Caki2 (cell line): ENCODE data around the gene APAF1. TPM values are rescaled to one million over a fixed set of nuclear protein-coding genes. Genes with fewer than 3 reads are reported as not detected.
A peak's percentile ranks its signal among the peaks of the same experiment; 100 is the strongest.

Experiments used
- DNase-seq: peaks from one replicate; pipeline ENCODE4 v3.0.0-alpha.2; 2015; ENCODE audit warnings: low read depth
- in situ Hi-C: cut with HindIII; loops from 2 replicates; pipeline ENCODE4 v1.10.0; 2016; ENCODE audit warnings: low sequenced_read_pairs, low pct_unique_long_range_greater_than_20kb, mixed read lengths
- total RNA-seq: library from RNA; depleted of rRNA; stranded (reverse); fragments of >200 nt; shearing (Covaris generic); gene quantifications from 2 replicates; pipeline ENCODE4 v1.2.3, GENCODE V29; 2014; ENCODE audit warnings: low replicate concordance

APAF1 gene
- total RNA-seq, 1 experiment from 2014 or later, result 15.2 TPM

DNA sequence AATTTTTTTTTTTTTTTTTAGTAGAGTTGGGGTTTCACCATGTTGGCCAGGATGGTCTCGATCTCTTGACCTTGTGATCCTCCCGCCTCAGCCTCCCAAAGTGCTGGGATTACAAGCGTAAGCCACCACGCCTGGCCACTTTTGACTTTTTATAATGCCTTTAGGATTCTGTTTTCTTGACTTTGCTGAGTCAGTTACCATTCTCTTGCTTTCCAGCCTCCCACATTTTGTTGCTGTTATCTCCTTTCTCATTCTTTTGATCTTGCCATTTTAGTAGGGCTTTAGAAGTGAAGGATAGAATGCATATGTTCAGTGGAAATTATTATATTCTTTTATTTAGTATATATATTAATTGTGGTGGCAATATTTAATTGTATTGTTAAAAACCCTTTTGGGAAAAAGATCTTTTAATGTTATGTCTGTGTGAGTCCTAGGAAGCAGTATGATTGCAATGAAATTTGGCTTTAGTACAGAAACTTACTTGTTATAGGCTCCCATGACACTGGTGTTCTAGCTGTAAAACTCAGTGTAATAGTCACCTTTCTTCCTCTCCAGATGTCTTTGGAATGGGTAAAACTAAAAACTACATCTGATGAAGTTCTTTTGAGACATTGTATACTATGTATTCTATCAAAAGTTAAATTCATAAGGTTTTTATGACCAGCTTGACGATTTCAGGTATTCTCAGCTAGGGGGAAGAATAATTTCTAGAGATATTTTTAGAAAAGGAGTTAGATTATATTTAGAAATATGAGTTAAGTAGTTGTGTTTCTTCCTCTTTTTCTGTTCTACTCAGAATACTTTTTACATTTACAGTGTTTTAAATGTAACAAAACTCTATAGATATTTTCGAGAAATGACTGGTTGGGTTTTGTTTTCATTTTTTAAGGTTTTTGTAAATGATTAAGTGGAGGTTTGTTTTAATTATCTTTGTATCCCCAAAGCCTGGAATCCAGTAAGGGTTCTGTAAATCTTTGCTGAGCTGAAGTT, 74.7 kb downstream of the APAF1 start:
- in situ Hi-C loops, result no loop called here
- no peak for DNase-seq

DNA sequence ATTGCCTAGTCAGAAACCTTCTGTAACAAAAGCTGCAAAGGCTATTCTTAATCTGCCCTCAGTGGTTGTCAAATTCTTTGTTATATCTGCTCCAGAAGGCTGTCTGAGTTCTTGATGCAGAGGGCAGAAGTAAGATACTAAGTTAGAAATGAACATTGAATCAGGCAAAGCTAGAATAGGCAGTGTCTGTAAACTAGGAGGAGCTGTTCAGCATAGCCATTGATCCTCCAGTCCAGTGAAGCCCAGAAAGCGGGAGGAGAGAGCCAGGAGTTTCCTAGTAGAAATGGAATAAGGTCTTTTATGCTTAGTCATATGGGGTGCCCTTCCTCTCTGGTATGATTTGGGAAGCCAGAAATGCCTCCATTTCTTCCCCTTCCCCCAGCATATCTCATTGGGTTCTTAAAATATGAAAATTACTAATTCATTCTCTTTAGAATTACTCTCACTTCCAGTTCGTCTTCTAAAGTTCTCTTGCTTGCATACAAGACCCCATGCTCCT, 76.2 kb downstream of the APAF1 start:
- DNase-seq, result no peak
- in situ Hi-C loops, result no loop called here

DNA sequence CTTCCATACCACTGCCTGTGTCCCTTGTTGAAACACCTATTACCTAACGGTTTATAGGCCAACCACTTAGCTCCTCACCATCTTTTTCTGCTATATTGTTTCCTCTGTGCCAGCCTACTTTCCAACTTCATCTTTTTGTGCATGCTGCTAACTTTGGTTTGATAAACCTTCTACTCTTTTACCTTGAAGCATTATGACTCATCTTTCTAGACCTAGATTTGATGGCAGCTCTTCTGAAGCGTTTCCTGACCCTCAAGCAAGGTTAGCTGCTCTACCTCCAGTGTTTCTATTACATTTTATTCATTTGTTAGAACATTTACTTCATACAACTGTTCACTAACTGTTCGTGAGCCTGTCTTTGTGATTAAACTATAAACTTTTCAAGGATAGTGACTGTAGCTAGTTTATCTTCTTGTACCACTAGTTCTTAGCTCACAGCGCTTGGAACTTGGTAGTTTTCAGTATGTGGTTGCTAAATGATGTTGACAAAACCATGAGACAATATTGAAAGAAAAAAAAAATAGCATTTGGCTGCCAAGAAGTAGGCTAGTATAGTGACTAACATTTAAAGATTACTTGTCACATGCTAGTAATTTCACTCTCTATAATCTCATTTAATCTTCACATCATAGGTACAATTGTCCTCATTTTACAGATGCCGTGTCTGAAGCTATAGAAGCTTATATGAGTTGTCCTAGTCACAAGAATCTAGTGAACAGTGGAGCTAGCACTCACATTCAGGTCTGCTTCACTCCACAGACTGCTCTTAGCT, 79.5 kb downstream of the APAF1 start:
- DNase-seq, result no peak
- in situ Hi-C loops, result no loop called here

GRCh38 chr12:98725476-98726247, 80.6 kb downstream of the APAF1 start:
- in situ Hi-C loops, result no loop called here
- DNase-seq, result peak; percentile 27

DNA sequence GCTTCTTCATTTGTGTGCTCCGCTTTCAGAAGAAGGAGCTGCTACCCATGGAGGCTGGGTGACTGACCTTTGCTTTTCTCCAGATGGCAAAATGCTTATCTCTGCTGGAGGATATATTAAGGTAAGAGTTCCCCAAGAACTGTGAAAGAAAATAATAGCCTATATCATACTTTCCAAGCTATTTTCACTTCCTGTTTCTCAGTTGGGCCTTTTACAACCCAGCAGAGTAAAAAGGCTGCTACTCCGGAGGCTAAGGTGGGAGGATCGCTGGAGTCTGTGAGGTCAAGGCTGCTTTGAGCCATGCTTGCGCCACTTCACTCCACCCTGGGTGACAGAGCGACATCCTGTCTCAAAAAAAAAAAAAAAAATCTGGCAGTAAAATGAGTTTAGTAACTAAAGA, 82.1 kb downstream of the APAF1 start:
- in situ Hi-C loops, result no loop called here
- no peak for DNase-seq

GRCh38 chr12:98730412-98730811, 85.3 kb downstream of the APAF1 start:
- no peak for DNase-seq
- in situ Hi-C loops, result no loop called here

DNA sequence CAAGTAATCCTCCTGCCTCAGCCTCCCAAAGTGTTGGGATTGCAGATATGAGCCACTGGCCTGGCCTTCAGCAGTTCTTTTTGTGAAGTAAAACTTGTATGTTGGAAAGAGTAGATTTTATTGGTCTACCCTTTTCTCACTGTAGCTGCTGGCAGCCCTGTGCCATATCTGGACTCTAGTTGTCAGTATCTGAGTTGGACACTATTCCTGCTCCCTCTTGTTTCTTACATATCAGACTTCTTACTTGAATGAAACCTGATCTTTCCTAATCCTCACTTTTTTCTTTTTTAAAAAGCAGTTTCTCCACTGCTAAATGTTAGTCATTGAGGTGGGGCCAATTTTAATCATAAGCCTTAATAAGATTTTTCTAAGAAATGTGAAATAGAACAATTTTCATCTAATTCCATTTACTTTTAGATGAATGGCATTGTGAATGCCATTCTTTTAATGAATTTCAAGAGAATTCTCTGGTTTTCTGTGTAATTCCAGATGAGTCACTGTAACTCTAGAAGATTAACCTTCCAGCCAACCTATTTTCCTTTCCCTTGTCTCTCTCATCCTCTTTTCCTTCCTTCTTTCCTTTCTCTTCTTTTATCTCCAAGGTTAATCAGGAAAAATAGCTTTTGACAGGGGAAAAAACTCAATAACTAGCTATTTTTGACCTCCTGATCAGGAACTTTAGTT, 88.7 kb downstream of the APAF1 start:
- DNase-seq, result no peak
- in situ Hi-C loops, result no loop called here

DNA sequence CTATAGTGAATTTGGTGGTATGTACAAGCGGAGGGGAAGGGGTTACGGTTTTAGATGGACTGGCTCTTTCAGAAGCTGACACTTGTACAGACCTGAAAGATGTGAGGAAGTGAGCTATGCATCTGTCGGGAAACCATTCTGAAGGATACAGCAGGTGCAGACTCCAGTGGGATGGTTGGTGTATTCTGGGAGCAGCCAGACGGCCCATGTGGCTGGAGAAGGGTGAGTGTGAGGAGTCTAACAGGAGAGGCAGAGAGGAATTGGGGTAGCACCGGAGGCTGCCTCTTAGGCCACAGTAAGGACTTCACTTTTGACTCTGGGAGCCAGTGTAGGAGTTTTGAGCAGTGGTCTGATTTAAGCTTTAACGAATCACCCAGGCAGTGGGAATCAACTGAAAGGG, 90.7 kb downstream of the APAF1 start:
- in situ Hi-C loops, result no loop called here
- no peak for DNase-seq

- in situ Hi-C loops, result no loop called here
- peak; percentile 6 for DNase-seq
Observed at GRCh38 chr12:98736352-98737321, 91.5 kb downstream of the APAF1 start.

GRCh38 chr12:98737322-98737712, 92.2 kb downstream of the APAF1 start:
- in situ Hi-C loops, result no loop called here
- DNase-seq, result no peak

GRCh38 chr12:98738002-98738401, 92.9 kb downstream of the APAF1 start:
- in situ Hi-C loops, result no loop called here
- DNase-seq, result no peak

DNA sequence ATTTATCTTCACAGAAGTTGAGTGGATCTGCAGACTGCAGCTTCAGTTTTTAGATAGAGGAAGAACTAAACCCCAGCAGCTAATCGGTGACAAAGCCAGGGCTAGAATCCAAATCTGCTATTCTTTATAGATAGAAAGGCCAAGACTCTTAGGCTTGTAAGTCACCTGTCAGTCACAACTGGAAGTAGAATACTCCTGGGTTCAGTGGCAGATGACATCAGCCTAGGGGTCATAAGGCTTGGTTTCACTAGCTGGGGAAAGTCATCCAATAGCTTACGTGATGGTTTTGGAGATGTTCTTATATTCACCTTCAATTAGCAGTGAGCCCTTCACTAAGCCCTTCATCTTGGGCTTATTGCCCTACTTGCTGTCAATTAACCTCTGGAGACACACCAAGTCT, 93.4 kb downstream of the APAF1 start:
- in situ Hi-C loops, result no loop called here

DNA sequence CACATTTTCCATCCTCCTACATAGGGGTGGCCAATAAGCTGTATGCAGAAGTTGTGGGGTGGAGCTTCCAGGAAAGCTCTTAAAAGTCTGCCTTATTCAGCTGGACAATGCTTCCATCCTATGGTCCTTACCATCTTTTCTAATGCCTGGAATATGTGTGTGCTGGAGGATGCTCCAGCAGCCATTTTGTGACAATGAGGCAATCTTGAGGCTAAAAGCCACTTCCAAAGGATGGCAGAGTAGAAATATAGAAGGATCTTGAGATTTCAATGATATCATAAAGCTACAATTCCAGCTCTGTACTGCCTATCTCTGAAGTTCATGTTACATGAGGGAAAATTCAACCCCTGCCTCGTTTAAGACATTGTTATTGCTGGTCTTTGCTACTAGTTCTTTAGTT, 95.7 kb downstream of the APAF1 start:
- in situ Hi-C loops, result no loop called here
- no peak for DNase-seq

More for the DNA sequence above, 93.4 kb downstream of the APAF1 start:
- no peak for DNase-seq

DNA sequence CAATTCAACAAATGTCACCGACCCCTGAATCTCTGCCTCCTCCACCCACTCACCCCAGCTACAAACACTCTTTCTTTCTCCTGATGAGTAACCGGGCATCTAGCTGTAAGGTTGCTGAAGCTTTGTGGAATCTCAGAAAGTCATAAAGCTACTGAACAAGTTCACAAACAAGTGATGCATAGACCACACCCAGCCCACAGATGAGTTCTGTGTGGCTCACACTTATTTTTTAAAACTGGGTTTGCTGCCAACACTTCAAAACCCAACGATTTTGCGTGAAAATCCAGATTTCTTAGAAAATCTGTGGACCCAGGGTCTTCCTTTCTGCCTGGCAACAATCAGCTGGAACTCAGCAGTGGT, 96.1 kb downstream of the APAF1 start:
- DNase-seq, result no peak
- in situ Hi-C loops, result no loop called here

DNA sequence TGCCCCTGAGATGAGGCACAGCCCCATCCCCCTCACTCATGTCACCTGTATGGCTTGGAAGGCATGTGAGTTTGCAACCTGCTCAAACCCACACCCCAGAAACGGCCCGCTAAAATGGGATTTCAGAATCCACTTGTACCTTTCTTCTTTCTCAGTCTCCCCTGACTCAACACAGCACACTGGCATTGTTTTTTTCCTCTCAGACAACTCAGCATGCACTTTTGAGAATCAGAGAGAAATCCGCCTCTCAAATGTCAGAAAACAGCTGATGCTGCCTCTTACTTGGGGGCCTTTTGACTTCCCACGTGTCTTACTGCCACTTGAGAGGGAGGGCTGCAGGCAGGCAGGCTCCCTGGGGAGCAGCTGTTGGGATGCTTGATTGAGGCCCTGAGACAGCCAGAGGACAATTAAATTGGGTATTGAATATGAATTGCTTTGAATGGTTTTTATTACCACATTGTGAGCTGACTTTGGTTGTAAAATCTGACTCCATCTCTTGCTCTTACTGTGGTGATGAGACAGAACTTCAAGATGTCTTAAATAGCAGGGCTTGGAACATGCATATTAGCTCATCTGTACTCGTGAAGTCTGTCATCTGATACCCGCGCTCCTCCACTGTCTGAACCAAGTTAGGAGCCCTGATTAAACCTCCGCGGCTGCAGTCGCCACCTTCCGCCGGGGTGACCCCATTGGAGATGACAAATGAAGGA, 96.6 kb downstream of the APAF1 start:
- in situ Hi-C loops, result no loop called here
- no peak for DNase-seq

DNA sequence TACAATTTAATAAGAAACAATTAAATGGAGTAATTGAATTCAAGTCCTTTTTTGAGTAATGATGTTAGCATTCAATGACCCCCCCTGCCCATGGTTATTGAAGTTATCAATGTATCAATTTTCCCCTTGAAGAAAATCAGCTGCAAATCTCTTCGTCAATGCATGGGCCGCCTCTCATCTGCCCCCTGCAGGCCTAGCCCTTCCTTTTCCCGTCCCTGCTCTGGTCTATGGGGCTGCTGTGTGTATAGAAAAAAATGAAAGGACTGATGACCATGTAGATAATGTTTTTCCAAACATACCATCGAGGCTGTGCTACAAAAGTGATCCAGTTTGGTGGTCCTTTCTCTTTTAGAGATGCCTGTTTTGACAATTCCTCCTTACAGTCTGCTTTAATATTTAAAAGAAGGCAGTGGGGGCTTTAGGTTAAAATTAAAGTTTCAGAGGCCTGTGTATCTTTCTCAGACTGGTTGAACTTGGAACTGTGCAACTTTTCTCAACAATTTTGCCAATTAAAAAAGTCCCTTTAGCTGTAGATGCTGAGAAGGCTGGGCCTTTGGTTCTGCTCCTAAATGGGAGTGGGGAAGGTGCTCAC, 98.4 kb downstream of the APAF1 start:
- DNase-seq, result no peak
- in situ Hi-C loops, result no loop called here
